SK-N-SH (cell line): ENCODE data around the gene C9orf50. TPM values are rescaled to one million over a fixed set of nuclear protein-coding genes. Genes with fewer than 3 reads are reported as not detected.

Experiments
- CTCF ChIA-PET: fragments of 300-600, 350-600 bp; formaldehyde crosslinking; extraction: SDS; loops from one replicate; lab custom pipeline; 2021; lab: Yijun Ruan, JAX
- POLR2A ChIA-PET: fragments of 350-600 bp; sonication (Branson Sonifier 250); formaldehyde crosslinking; extraction: SDS; loops from one replicate; lab custom pipeline; 2020; ENCODE audit warnings: antibody characterized with exemption, inconsistent platforms; lab: Yijun Ruan, JAX
- DNase-seq: peaks from one replicate; pipeline ENCODE4 v3.0.0; 2012
- H2AFZ ChIP-seq: fragments of 200-600 bp; sonication (generic); 2 replicates; pipeline ENCODE4 v1.8.1; 2016; ENCODE audit warnings: antibody characterized with exemption, mild to moderate bottlenecking, low read depth
- H3F3A ChIP-seq: fragments of 200-600 bp; sonication (generic); replicated peaks from 2 replicates; pipeline ENCODE3; 2016; ENCODE audit warnings: antibody characterized with exemption, mild to moderate bottlenecking; ENCODE audit not compliant: insufficient read depth
- H3K27ac ChIP-seq, 2 experiments: fragments of 200-500 bp in 1 of 2; fragments of 200-600 bp in 1 of 2; sonication (Bioruptor generic) in 1 of 2; sonication (generic), shearing (Covaris generic) in 1 of 2; 2 replicates each; pipeline versions ENCODE4 v1.5.1 to v1.6.1; 2014 to 2016; ENCODE audit warnings: low read depth in 2 of 2, inconsistent platforms in 1 of 2, low read length in 1 of 2, mild to moderate bottlenecking in 1 of 2, mixed read lengths in 1 of 2
- H3K27me3 ChIP-seq: fragments of 200-600 bp; sonication (generic), shearing (Covaris generic); 2 replicates; pipeline ENCODE4 v1.6.1; 2016; ENCODE audit warnings: mixed run types; ENCODE audit not compliant: insufficient read depth
- H3K36me3 ChIP-seq, 2 experiments: fragments of 200-500 bp in 1 of 2; fragments of 200-600 bp in 1 of 2; sonication (Bioruptor generic) in 1 of 2; sonication (generic) in 1 of 2; replicated peaks in 1 of 2; 2 replicates each; pipeline versions ENCODE3 to v1.5.1; 2014 to 2016; ENCODE audit warnings: low read length in 1 of 2, mild to moderate bottlenecking in 1 of 2; ENCODE audit not compliant: insufficient read depth in 2 of 2, control insufficient read depth in 1 of 2
- H3K4me1 ChIP-seq, 2 experiments: fragments of 200-500 bp in 1 of 2; fragments of 200-600 bp in 1 of 2; sonication (Bioruptor generic) in 1 of 2; sonication (generic), shearing (Covaris generic) in 1 of 2; 2 replicates each; pipeline versions ENCODE4 v1.5.1 to v1.6.1; 2014 to 2016; ENCODE audit warnings: low read depth in 1 of 2, low read length in 1 of 2, mixed run types in 1 of 2; ENCODE audit not compliant: insufficient read depth in 2 of 2, control insufficient read depth in 1 of 2
- H3K4me2 ChIP-seq: fragments of 200-600 bp; sonication (generic), shearing (Covaris generic); 2 replicates; pipeline ENCODE4 v1.6.1; 2017; ENCODE audit warnings: mixed run types
- H3K4me3 ChIP-seq, 2 experiments: fragments of 200-500 bp in 1 of 2; fragments of 200-600 bp in 1 of 2; sonication (Bioruptor generic) in 1 of 2; sonication (generic), shearing (Covaris generic) in 1 of 2; 2 replicates each; pipeline versions ENCODE4 v1.5.1 to v1.8.1; 2014 to 2016; ENCODE audit warnings: low read depth in 2 of 2, inconsistent platforms in 1 of 2, low read length in 1 of 2, mild to moderate bottlenecking in 1 of 2, mixed read lengths in 1 of 2, moderate library complexity in 1 of 2
- H3K79me2 ChIP-seq: fragments of 200-600 bp; sonication (generic); 2 replicates; pipeline ENCODE4 v1.8.1; 2017; ENCODE audit warnings: mild to moderate bottlenecking; ENCODE audit not compliant: insufficient read depth
- H3K9ac ChIP-seq: fragments of 200-600 bp; sonication (generic); 2 replicates; pipeline ENCODE4 v1.6.1; 2017; ENCODE audit warnings: mixed run types
- H3K9me2 ChIP-seq: fragments of 200-600 bp; sonication (generic); 2 replicates; pipeline ENCODE4 v1.6.1; 2017; ENCODE audit warnings: mixed run types
- H3K9me3 ChIP-seq: fragments of 200-600 bp; sonication (generic); 2 replicates; pipeline ENCODE4 v1.6.1; 2017; ENCODE audit warnings: mixed run types, mild to moderate bottlenecking, moderate library complexity
- H4K20me1 ChIP-seq: fragments of 200-600 bp; sonication (generic); 2 replicates; pipeline ENCODE4 v1.6.1; 2017; ENCODE audit warnings: mild to moderate bottlenecking, mixed run types; ENCODE audit not compliant: insufficient read depth
- CTCF ChIP-seq: fragments of 200-600 bp; sonication (generic); IDR thresholded peaks from 2 replicates; pipeline ENCODE4 v1.6.1; 2017; ENCODE audit warnings: antibody characterized with exemption, mild to moderate bottlenecking, moderate library complexity
- EP300 ChIP-seq, 2 experiments: IDR thresholded peaks; 2 replicates each; pipeline versions ENCODE4 v1.4.0 to v1.6.1; 2012; ENCODE audit warnings: borderline replicate concordance in 1 of 2, low read depth in 1 of 2, low read length in 1 of 2
- FOXM1 ChIP-seq: IDR thresholded peaks from 2 replicates; pipeline ENCODE4 v1.4.0; 2012; ENCODE audit warnings: low read depth, mild to moderate bottlenecking
- IRF3 ChIP-seq: fragments of 150-350 bp; IDR thresholded peaks from 2 replicates; pipeline ENCODE4 v1.6.1; 2016; ENCODE audit warnings: mild to moderate bottlenecking, low read depth, low read length
- JUND ChIP-seq: IDR thresholded peaks from 2 replicates; pipeline ENCODE4 v1.4.0; 2012
- MAX ChIP-seq: IDR thresholded peaks from 2 replicates; pipeline ENCODE4 v1.4.0; 2012; ENCODE audit warnings: low read depth
- MXI1 ChIP-seq: IDR thresholded peaks from 2 replicates; pipeline ENCODE4 v1.6.1; 2012; ENCODE audit warnings: mild to moderate bottlenecking, low read depth, low read length, improper control_type of control experiment
- NFIC ChIP-seq: IDR thresholded peaks from 2 replicates; pipeline ENCODE4 v1.4.0; 2012; ENCODE audit warnings: borderline replicate concordance
- NRF1 ChIP-seq: IDR thresholded peaks from 2 replicates; pipeline ENCODE4 v1.6.1; 2012; ENCODE audit warnings: low read depth, mild to moderate bottlenecking, low read length
- PBX3 ChIP-seq: IDR thresholded peaks from 2 replicates; pipeline ENCODE4; 2012
- REST ChIP-seq: IDR thresholded peaks from 2 replicates; pipeline ENCODE4 v1.6.1; 2012; ENCODE audit warnings: mild to moderate bottlenecking, low read depth, low read length, moderate library complexity
- RFX5 ChIP-seq: IDR thresholded peaks from 2 replicates; pipeline ENCODE4 v1.6.1; 2012; ENCODE audit warnings: mild to moderate bottlenecking, improper control_type of control experiment, low read length
- RXRA ChIP-seq: IDR thresholded peaks from 2 replicates; pipeline ENCODE4 v1.4.0; 2012; ENCODE audit warnings: low read depth, mild to moderate bottlenecking, borderline replicate concordance
- SIN3A ChIP-seq: IDR thresholded peaks from 2 replicates; pipeline ENCODE4 v1.6.1; 2012; ENCODE audit warnings: low read depth, mild to moderate bottlenecking, low read length, moderate library complexity, borderline replicate concordance
- TAF1 ChIP-seq: IDR thresholded peaks from 2 replicates; pipeline ENCODE4 v1.6.1; 2012; ENCODE audit warnings: low read depth, mild to moderate bottlenecking, low read length, moderate library complexity, borderline replicate concordance
- TCF12 ChIP-seq: IDR thresholded peaks from 2 replicates; pipeline ENCODE4 v1.4.0; 2012
- TEAD4 ChIP-seq: IDR thresholded peaks from 2 replicates; pipeline ENCODE4 v1.4.0; 2012; ENCODE audit warnings: mild to moderate bottlenecking, borderline replicate concordance; ENCODE audit not compliant: insufficient read depth
- YY1 ChIP-seq: IDR thresholded peaks from 2 replicates; pipeline ENCODE4 v1.4.0; 2012; ENCODE audit warnings: low read depth, mild to moderate bottlenecking
- WGBS: methylation state at CpG from one replicate; pipeline ENCODE4 v1.1.6; 2017; ENCODE audit warnings: low lambda C conversion rate; 5-methylcytosine and 5-hydroxymethylcytosine counted together
- polyA plus RNA-seq, 3 experiments: library from polyadenylated mRNA; depleted of rRNA; stranded (reverse); fragments of >200 nt; gene quantifications; 2 replicates each; pipeline ENCODE4 v1.2.3, GENCODE V29; 2012

The C9orf50 gene
- polyA plus RNA-seq, 1 of the 3 experiments (the other 2 are of a cell fraction) = 0.30 TPM

- Histone ChIP-seq H3K9me3 (no peaks in the 10 kb centered on the region), H4K20me1 (peaks cover 22% of the 10 kb centered on the region), H3F3A (peaks cover 12% of the 10 kb centered on the region), H3K79me2 (peaks cover 42% of the 10 kb centered on the region), H3K4me2 (no peak overlapping the region), H3K4me1 (peaks cover 13 to 29% of the 10 kb centered on the region in 2 experiments; a peak in 2 of 4 replicates), H2AFZ (no peak overlapping the region), H3K27ac (no peak overlapping the region), H3K4me3 (no peak overlapping the region), H3K36me3 (no peaks in the 10 kb centered on the region), H3K9ac (no peak overlapping the region), H3K27me3 (no peaks in the 10 kb centered on the region), H3K9me2 (no peaks in the 10 kb centered on the region)
- WGBS = 89% methylated on average over 9 of the region's 9 CpGs
- no peak for DNase-seq
- ChIA-PET CTCF (interaction anchor here (0.9 to 12.8 kb wide), 19 partner anchors 9 to 547 kb away, joined by 3 to 212 read pairs (median 6); partner anchors contain the start of genes ASB6, CRAT and PTPA), POLR2A (interaction anchor here (0.6 to 1.4 kb wide), 5 partner anchors 14 to 1798 kb away, joined by 3 to 6 read pairs (median 4); no protein-coding TSS in a partner anchor)
- no peak for TF ChIP-seq YY1
- no peak for TF ChIP-seq SIN3A
- TF ChIP-seq PBX3 = no peak
- no peak for TF ChIP-seq NRF1
- no peak for TF ChIP-seq EP300 (IDR thresholded peaks at IDR 0.05; ENCODE audit: borderline replicate concordance in 1 of 2, low read depth in 1 of 2, low read length in 1 of 2)
- TF ChIP-seq FOXM1 = no peak
- no peak for TF ChIP-seq MXI1
- TF ChIP-seq CTCF = no peak
- TF ChIP-seq MAX = no peak
- no peak for TF ChIP-seq REST
- no peak for TF ChIP-seq IRF3
- no peak for TF ChIP-seq TAF1
- no peak for TF ChIP-seq JUND
- TF ChIP-seq TEAD4 = no peak
- TF ChIP-seq RXRA = no peak
- no peak for TF ChIP-seq NFIC
- TF ChIP-seq TCF12 = no peak
- TF ChIP-seq RFX5 = no peak
Measured at GRCh38 chr9:129624947-129625346, 4.0 kb upstream of the C9orf50 start.
